Tibial nerve (tissue), 4 donors: ENCODE data around the gene SPOCK3. TPM values are rescaled to one million over a fixed set of nuclear protein-coding genes. Genes with fewer than 3 reads are reported as not detected.

Experiments used
- DNase-seq, 2 donors: peaks; one replicate each; pipeline ENCODE4 v3.0.0-alpha.2; 2019; ENCODE audit warnings: low spot score in 2 of 2
- H3K27ac ChIP-seq, 4 donors: fragments of 200-600 bp; sonication (generic) in 3 of 4; one replicate each; pipeline ENCODE4 v1.5.1; 2017 to 2019; ENCODE audit warnings: mild to moderate bottlenecking in 1 of 4
- H3K27me3 ChIP-seq, 2 donors: fragments of 200-600 bp; sonication (generic) in 1 of 2; one replicate each; pipeline versions ENCODE4 v1.5.1 to v1.6.0; 2017 to 2019
- H3K36me3 ChIP-seq, 3 donors: fragments of 200-600 bp; sonication (generic); one replicate each; pipeline ENCODE4 v1.5.1; 2018 to 2019
- H3K4me1 ChIP-seq, 4 donors: fragments of 200-600 bp; sonication (generic) in 3 of 4; one replicate each; pipeline ENCODE4 v1.5.1; 2017 to 2019
- H3K4me3 ChIP-seq, 4 donors: fragments of 200-600 bp; sonication (generic) in 3 of 4; one replicate each; pipeline ENCODE4 v1.5.1; 2017 to 2019; ENCODE audit warnings: mild to moderate bottlenecking in 1 of 4, moderate library complexity in 1 of 4
- H3K9me3 ChIP-seq, 4 donors: fragments of 200-600 bp; sonication (generic) in 3 of 4; one replicate each; pipeline ENCODE4 v1.5.1; 2017 to 2019
- EP300 ChIP-seq, 2 donors: sonication (generic); formaldehyde crosslinking; IDR thresholded peaks; one replicate each; pipeline ENCODE4 v1.6.1; 2017; ENCODE audit warnings: antibody characterized with exemption in 2 of 2, mild to moderate bottlenecking in 1 of 2
- POLR2A ChIP-seq, 2 donors: fragments of 450-650 bp; IDR thresholded peaks; one replicate each; pipeline ENCODE4 v1.6.1; 2017; ENCODE audit warnings: antibody characterized with exemption in 2 of 2, mild to moderate bottlenecking in 2 of 2, moderate library complexity in 2 of 2
- WGBS, 2 donors: methylation state at CpG; one replicate each; pipeline ENCODE4 v1.1.5; 2018; 5-methylcytosine and 5-hydroxymethylcytosine counted together
- total RNA-seq, 4 donors: library from RNA; depleted of rRNA; stranded (reverse); fragments of >200 nt; gene quantifications; one replicate each; pipeline ENCODE4 v1.1.0, GENCODE V29; 2016
- TF ChIP-seq, protein P1 (sequence below), 5 experiments: fragments of 200-600 bp in 3 of 5; fragments of 450-650 bp in 2 of 5; sonication (generic) in 3 of 5; IDR thresholded peaks; one replicate each; pipeline ENCODE4 v1.5.1; 2016 to 2019; ENCODE audit warnings: antibody characterized with exemption in 5 of 5, mild to moderate bottlenecking in 3 of 5, moderate library complexity in 2 of 5

Gene SPOCK3
- total RNA-seq, 4 donors from 2014 or later = 1.5 TPM; not detected in 3

GRCh38 chr4:166836865-166837264, 397.4 kb downstream of the SPOCK3 start:
- H3K27me3 ChIP-seq = no peaks in the 10 kb centered on the region
- peaks cover 0 to 28% (median 0%) of the 10 kb centered on the region in 4 donors for H3K9me3 ChIP-seq
- DNase-seq = no peak
- 88 to 93% methylated on average over 1 of the region's 1 CpG for WGBS, 2 donors
- TF ChIP-seq EP300 (IDR thresholded peaks at IDR 0.05) = no peak
- TF ChIP-seq, protein P1, sequence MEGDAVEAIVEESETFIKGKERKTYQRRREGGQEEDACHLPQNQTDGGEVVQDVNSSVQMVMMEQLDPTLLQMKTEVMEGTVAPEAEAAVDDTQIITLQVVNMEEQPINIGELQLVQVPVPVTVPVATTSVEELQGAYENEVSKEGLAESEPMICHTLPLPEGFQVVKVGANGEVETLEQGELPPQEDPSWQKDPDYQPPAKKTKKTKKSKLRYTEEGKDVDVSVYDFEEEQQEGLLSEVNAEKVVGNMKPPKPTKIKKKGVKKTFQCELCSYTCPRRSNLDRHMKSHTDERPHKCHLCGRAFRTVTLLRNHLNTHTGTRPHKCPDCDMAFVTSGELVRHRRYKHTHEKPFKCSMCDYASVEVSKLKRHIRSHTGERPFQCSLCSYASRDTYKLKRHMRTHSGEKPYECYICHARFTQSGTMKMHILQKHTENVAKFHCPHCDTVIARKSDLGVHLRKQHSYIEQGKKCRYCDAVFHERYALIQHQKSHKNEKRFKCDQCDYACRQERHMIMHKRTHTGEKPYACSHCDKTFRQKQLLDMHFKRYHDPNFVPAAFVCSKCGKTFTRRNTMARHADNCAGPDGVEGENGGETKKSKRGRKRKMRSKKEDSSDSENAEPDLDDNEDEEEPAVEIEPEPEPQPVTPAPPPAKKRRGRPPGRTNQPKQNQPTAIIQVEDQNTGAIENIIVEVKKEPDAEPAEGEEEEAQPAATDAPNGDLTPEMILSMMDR (IDR thresholded peaks at IDR 0.05) = no peak
- TF ChIP-seq POLR2A (IDR thresholded peaks at IDR 0.05) = no peak
- no peaks in the 10 kb centered on the region for H3K4me1 ChIP-seq
- no peak overlapping the region for H3K4me3 ChIP-seq
- H3K27ac ChIP-seq = no peak overlapping the region
- H3K36me3 ChIP-seq = no peaks in the 10 kb centered on the region

GRCh38 chr4:166827629-166828028, 406.7 kb downstream of the SPOCK3 start:
- H3K27me3 ChIP-seq = no peaks in the 10 kb centered on the region
- WGBS, 2 donors = 61 to 72% methylated on average over 1 of the region's 1 CpG
- H3K27ac ChIP-seq = no peak overlapping the region
- H3K4me3 ChIP-seq = no peak overlapping the region
- no peaks in the 10 kb centered on the region for H3K36me3 ChIP-seq
- DNase-seq = no peak
- TF ChIP-seq POLR2A (IDR thresholded peaks at IDR 0.05) (no peak), EP300 (IDR thresholded peaks at IDR 0.05) (no peak)
- TF ChIP-seq, protein P1 (IDR thresholded peaks at IDR 0.05) = no peak
- no peaks in the 10 kb centered on the region for H3K4me1 ChIP-seq
- H3K9me3 ChIP-seq = peaks cover 0 to 3% (median 0%) of the 10 kb centered on the region in 4 donors

- 53 to 61% methylated on average over 1 of the region's 1 CpG for WGBS, 2 donors
- Histone ChIP-seq H3K4me1 (no peaks in the 10 kb centered on the region), H3K27me3 (no peaks in the 10 kb centered on the region), H3K9me3 (no peaks in the 10 kb centered on the region), H3K4me3 (no peak overlapping the region), H3K27ac (no peak overlapping the region), H3K36me3 (no peaks in the 10 kb centered on the region)
- no peak for DNase-seq
- TF ChIP-seq, protein P1 (IDR thresholded peaks at IDR 0.05) = no peak
- no peak for TF ChIP-seq EP300 (IDR thresholded peaks at IDR 0.05)
- no peak for TF ChIP-seq POLR2A (IDR thresholded peaks at IDR 0.05)
These were observed 407.1 kb downstream of the SPOCK3 start for GRCh38 chr4:166827167-166827566.

GRCh38 chr4:166823848-166824247, 410.4 kb downstream of the SPOCK3 start:
- TF ChIP-seq EP300 (IDR thresholded peaks at IDR 0.05) (no peak), POLR2A (IDR thresholded peaks at IDR 0.05) (no peak)
- TF ChIP-seq, protein P1 (IDR thresholded peaks at IDR 0.05) = no peak
- Histone ChIP-seq H3K4me1 (no peaks in the 10 kb centered on the region), H3K9me3 (no peaks in the 10 kb centered on the region), H3K4me3 (no peak overlapping the region), H3K36me3 (no peaks in the 10 kb centered on the region), H3K27me3 (no peaks in the 10 kb centered on the region), H3K27ac (no peak overlapping the region)
- DNase-seq = no peak
- 58 to 59% methylated on average over 3 of the region's 3 CpGs for WGBS, 2 donors

GRCh38 chr4:166823126-166823525, 411.2 kb downstream of the SPOCK3 start:
- Histone ChIP-seq H3K9me3 (no peaks in the 10 kb centered on the region), H3K4me1 (no peaks in the 10 kb centered on the region), H3K27me3 (no peaks in the 10 kb centered on the region), H3K4me3 (no peak overlapping the region), H3K36me3 (no peaks in the 10 kb centered on the region), H3K27ac (no peak overlapping the region)
- DNase-seq = no peak
- WGBS, 2 donors = 50 to 58% methylated on average over 1 of the region's 1 CpG
- TF ChIP-seq POLR2A (IDR thresholded peaks at IDR 0.05) (no peak), EP300 (IDR thresholded peaks at IDR 0.05) (no peak)
- TF ChIP-seq, protein P1 (IDR thresholded peaks at IDR 0.05) = no peak
